Measurements from ENCODE around the gene ATP5F1D. TPM values are rescaled to one million over a fixed set of nuclear protein-coding genes. Genes with fewer than 3 reads are reported as not detected.
A peak's percentile ranks its signal among the peaks of the same experiment; 100 is the strongest.

ATP5F1D gene
- total and polyA plus RNA-seq, 7 experiments from 2014 or later = 90.6 to 302 (median 114) TPM

DNA sequence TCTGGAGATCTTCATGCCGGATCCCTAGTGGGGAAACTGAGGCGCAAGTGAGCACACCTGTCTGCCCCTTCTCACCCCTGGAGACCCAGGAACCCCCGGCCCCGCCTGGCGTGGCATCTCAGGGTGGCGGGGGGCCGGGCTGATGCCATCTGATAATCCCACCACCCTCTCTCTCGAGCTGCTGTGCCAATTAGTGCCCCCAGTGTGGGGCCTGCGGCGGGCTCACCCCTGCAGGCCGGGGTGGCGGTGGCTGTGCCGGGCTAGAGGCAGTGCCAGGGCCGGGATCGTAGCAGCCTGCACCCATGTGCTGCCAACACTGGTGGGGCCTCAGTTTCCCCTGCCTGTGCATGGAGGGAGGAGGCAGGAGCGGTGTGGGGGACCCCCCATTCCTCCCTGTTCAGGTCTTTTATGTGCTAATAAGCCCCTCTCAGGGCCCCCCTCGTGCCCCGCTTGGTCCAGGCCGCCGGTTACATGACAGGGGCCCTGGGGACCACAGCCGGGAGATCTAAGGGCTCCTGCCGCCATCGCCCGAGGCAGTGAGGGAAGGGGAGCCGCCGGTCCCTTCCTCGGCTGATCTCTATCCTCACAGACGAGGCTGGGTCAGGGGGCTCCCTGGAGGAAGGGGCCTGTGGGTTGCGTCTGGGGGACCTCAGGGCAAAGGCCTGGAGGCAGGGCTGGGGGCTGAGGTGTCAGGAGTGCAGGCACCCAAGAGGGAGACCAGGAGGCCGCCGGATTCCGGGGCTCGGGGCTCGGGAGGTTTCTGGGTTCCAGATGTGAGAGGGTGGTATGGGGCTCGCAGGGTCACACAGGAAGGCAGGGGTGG lies 52.4 kb downstream of the ATP5F1D start:
- POLR2A ChIA-PET = no interaction called here
- Mint-ChIP-seq H3K4me1 (peaks cover 0 to 5% (median 4%) of the 10 kb centered on the region in 7 donors), H3K36me3 (no peaks in the 10 kb centered on the region), H3K9me3 (peaks cover 0 to 2% (median 0%) of the 10 kb centered on the region in 11 donors), H3K27ac (no peak overlapping the region), H3K4me3 (peak overlapping the region in 1 of 10 donors; percentile 71), H3K27me3 (peaks cover 3 to 15% (median 8%) of the 10 kb centered on the region in 5 donors)
- ATAC-seq = no peak
- intact Hi-C loops (cut with micrococcal nuclease) = no loop called here
- H3K27ac ChIP-seq (ENCODE audit: low read depth, low read length) = no peak overlapping the region
- no peaks in the 10 kb centered on the region for H3K9me3 ChIP-seq (ENCODE audit: control insufficient read depth in 2 of 3, low read length in 3 of 3)
- H3K36me3 ChIP-seq (ENCODE audit: control insufficient read depth in 2 of 3, insufficient read depth in 3 of 3, low read length in 3 of 3) = no peaks in the 10 kb centered on the region
- DNase-seq = no peak
- no peak overlapping the region for H3K4me3 ChIP-seq (ENCODE audit: low read length)
- CTCF ChIA-PET = interaction anchor here (0.5 kb wide), 1 partner anchor 270 kb away, joined by 4 read pairs; no protein-coding TSS in a partner anchor
- H3K27me3 ChIP-seq (ENCODE audit: control insufficient read depth in 2 of 2, insufficient read depth in 2 of 2, low read length in 2 of 2) = no peaks in the 10 kb centered on the region
- no peaks in the 10 kb centered on the region for H3K4me1 ChIP-seq (ENCODE audit: control insufficient read depth in 2 of 2, insufficient read depth in 2 of 2, low read length in 2 of 2)

Other genes with a start within 250 kb of the ATP5F1D start
- gene GRIN3B, start 241.3 kb upstream of the ATP5F1D start, total RNA-seq = under 1 TPM in 3 of 5 experiments, not detected in 2; 0.10 to 0.56 (median 0.19) TPM
- not detected for gene GRIN3B, start 241.3 kb upstream of the ATP5F1D start, polyA plus RNA-seq
- gene TMEM259, start 220.6 kb upstream of the ATP5F1D start, total RNA-seq = 100 to 1,000 TPM; 189 to 347 (median 311) TPM
- 10 to 100 TPM; 40.7 to 86.1 TPM for gene TMEM259, start 220.6 kb upstream of the ATP5F1D start, polyA plus RNA-seq
- not detected for gene RNU6-2, start 220.2 kb upstream of the ATP5F1D start, total RNA-seq
- gene RNU6-2, start 220.2 kb upstream of the ATP5F1D start, polyA plus RNA-seq = not detected
- 100 to 1,000 TPM; 234 to 440 (median 240) TPM for gene CNN2, start 215.1 kb upstream of the ATP5F1D start, total RNA-seq
- 100 to 1,000 TPM; 401 to 704 TPM for gene CNN2, start 215.1 kb upstream of the ATP5F1D start, polyA plus RNA-seq
- gene ABCA7, start 201.6 kb upstream of the ATP5F1D start, total RNA-seq = 100 to 1,000 TPM in 4 of 5 experiments, 10 to 100 TPM in 1; 57.8 to 323 (median 155) TPM
- gene ABCA7, start 201.6 kb upstream of the ATP5F1D start, polyA plus RNA-seq = 10 to 100 TPM in 1 of 2 donors, 1 to 10 TPM in 1; 6.6 to 25.5 TPM
- 1,000 to 10,000 TPM in 1 of 5 experiments, 100 to 1,000 TPM in 4; 467 to 1,030 (median 779) TPM for gene ARHGAP45, start 174.6 kb upstream of the ATP5F1D start, total RNA-seq
- gene ARHGAP45, start 174.6 kb upstream of the ATP5F1D start, polyA plus RNA-seq = 100 to 1,000 TPM; 305 to 880 TPM
- gene POLR2E, start 146.4 kb upstream of the ATP5F1D start, total RNA-seq = 100 to 1,000 TPM in 1 of 5 experiments, 10 to 100 TPM in 4; 75.3 to 157 (median 82.1) TPM
- gene POLR2E, start 146.4 kb upstream of the ATP5F1D start, polyA plus RNA-seq = 100 to 1,000 TPM; 136 to 179 TPM
- 100 to 1,000 TPM; 122 to 235 (median 194) TPM for gene GPX4, start 137.8 kb upstream of the ATP5F1D start, total RNA-seq
- 100 to 1,000 TPM; 417 to 522 TPM for gene GPX4, start 137.8 kb upstream of the ATP5F1D start, polyA plus RNA-seq
- 100 to 1,000 TPM in 3 of 5 experiments, 10 to 100 TPM in 2; 88.6 to 137 (median 104) TPM for gene SBNO2, start 67.5 kb upstream of the ATP5F1D start, total RNA-seq
- gene SBNO2, start 67.5 kb upstream of the ATP5F1D start, polyA plus RNA-seq = 1 to 10 TPM; 1.7 to 2.6 TPM
- 10 to 100 TPM; 67.7 to 91.3 (median 71.6) TPM for gene STK11, start 36.0 kb upstream of the ATP5F1D start, total RNA-seq
- gene STK11, start 36.0 kb upstream of the ATP5F1D start, polyA plus RNA-seq = 10 to 100 TPM; 13.9 to 28.9 TPM
- gene CBARP, start 3.7 kb upstream of the ATP5F1D start, total RNA-seq = under 1 TPM in 2 of 5 experiments, not detected in 3; 0.15 to 0.27 TPM
- gene CBARP, start 3.7 kb upstream of the ATP5F1D start, polyA plus RNA-seq = not detected
- gene MIDN, start 6.8 kb downstream of the ATP5F1D start, total RNA-seq = 100 to 1,000 TPM in 2 of 5 experiments, 10 to 100 TPM in 3; 22.6 to 310 (median 78.1) TPM
- 1 to 10 TPM; 1.4 to 3.6 TPM for gene MIDN, start 6.8 kb downstream of the ATP5F1D start, polyA plus RNA-seq
- gene CIRBP, start 27.6 kb downstream of the ATP5F1D start, total RNA-seq = 100 to 1,000 TPM; 237 to 629 (median 524) TPM
- 100 to 1,000 TPM; 233 to 247 TPM for gene CIRBP, start 27.6 kb downstream of the ATP5F1D start, polyA plus RNA-seq
- gene FAM174C, start 33.8 kb downstream of the ATP5F1D start, total RNA-seq = 10 to 100 TPM; 31.7 to 57.3 (median 47.7) TPM
- gene FAM174C, start 33.8 kb downstream of the ATP5F1D start, polyA plus RNA-seq = 10 to 100 TPM; 75.0 to 78.8 TPM
- gene EFNA2, start 44.1 kb downstream of the ATP5F1D start, total RNA-seq = not detected
- not detected for gene EFNA2, start 44.1 kb downstream of the ATP5F1D start, polyA plus RNA-seq
- 100 to 1,000 TPM in 1 of 5 experiments, 10 to 100 TPM in 4; 48.4 to 101 (median 68.0) TPM for gene NDUFS7, start 142.2 kb downstream of the ATP5F1D start, total RNA-seq
- gene NDUFS7, start 142.2 kb downstream of the ATP5F1D start, polyA plus RNA-seq = 100 to 1,000 TPM; 182 to 232 TPM
- 10 to 100 TPM; 10.9 to 24.2 (median 17.5) TPM for gene GAMT, start 159.8 kb downstream of the ATP5F1D start, total RNA-seq
- 10 to 100 TPM; 29.3 to 32.3 TPM for gene GAMT, start 159.8 kb downstream of the ATP5F1D start, polyA plus RNA-seq
- 100 to 1,000 TPM; 129 to 227 (median 144) TPM for gene DAZAP1, start 165.8 kb downstream of the ATP5F1D start, total RNA-seq
- gene DAZAP1, start 165.8 kb downstream of the ATP5F1D start, polyA plus RNA-seq = 1 to 10 TPM; 5.0 to 5.7 TPM
- gene RPS15, start 196.6 kb downstream of the ATP5F1D start, total RNA-seq = 1,000 to 10,000 TPM; 1,300 to 2,097 (median 2,012) TPM
- 1,000 to 10,000 TPM; 3,657 to 3,761 TPM for gene RPS15, start 196.6 kb downstream of the ATP5F1D start, polyA plus RNA-seq
- gene APC2, start 208.4 kb downstream of the ATP5F1D start, total RNA-seq = under 1 TPM; 0.05 to 0.24 (median 0.10) TPM
- gene APC2, start 208.4 kb downstream of the ATP5F1D start, polyA plus RNA-seq = under 1 TPM; 0.01 to 0.05 TPM
- 10 to 100 TPM; 24.2 to 64.5 (median 44.6) TPM for gene C19orf25, start 237.5 kb downstream of the ATP5F1D start, total RNA-seq
- 10 to 100 TPM; 43.6 to 69.8 TPM for gene C19orf25, start 237.5 kb downstream of the ATP5F1D start, polyA plus RNA-seq
- 10 to 100 TPM in 1 of 5 experiments, 1 to 10 TPM in 3, under 1 TPM in 1; 0.87 to 10.8 (median 7.8) TPM for gene PCSK4, start 248.6 kb downstream of the ATP5F1D start, total RNA-seq
- under 1 TPM; 0.64 to 0.72 TPM for gene PCSK4, start 248.6 kb downstream of the ATP5F1D start, polyA plus RNA-seq
- 1 to 10 TPM; 1.6 to 5.3 (median 4.4) TPM for gene REEP6, start 249.4 kb downstream of the ATP5F1D start, total RNA-seq
- gene REEP6, start 249.4 kb downstream of the ATP5F1D start, polyA plus RNA-seq = 1 to 10 TPM; 5.6 to 7.2 TPM